CD4-positive, alpha-beta T cell treated with Interferon alpha-2 for 1 hour (primary cell): ENCODE measurements around the gene SIPA1.
"Not testable (repeated sequence)": the region's sequence is repeated elsewhere in the genome, so short reads cannot be mapped to it uniquely, and the experiment has no call there.

Experiments used
- DNase-seq, 2 donors: peaks; one replicate each; pipeline ENCODE4 v3.0.0-alpha.2; 2020 to 2022

SIPA1 gene

DNA sequence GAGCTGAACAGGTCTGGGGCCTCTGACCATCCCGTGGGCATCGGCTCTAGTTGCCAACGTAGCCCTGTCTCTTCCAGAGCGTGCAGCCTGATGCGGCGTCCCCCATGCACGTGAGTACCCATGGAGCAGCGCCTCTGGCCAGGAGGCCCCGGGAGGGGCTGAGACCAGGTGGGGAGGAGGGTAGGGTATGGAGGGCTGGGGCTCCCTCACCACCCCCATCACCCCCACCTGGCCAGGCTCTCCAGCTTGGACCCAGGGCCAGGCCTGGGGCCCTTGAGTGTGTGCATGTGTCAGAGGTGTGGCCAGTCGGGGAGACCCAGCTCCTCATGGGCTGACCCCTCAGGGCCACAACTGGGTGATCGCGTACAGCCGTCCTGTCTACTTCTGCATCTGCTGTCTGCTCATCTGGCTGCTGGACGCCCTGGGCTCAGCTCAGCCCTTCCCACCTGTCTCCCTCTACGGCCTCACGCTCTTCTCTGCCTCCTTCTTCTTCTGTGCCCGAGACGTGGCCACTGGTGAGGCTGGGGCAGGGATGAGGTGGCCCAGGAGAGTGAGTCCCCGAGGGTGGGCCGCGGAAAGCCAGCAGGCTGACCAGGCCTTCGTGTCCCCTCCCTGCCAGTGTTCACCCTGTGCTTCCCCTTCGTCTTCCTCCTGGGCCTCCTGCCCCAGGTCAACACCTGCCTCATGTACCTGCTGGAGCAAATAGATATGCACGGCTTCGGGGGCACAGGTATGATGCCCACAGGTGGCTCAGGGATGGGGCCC is 13.9 kb upstream of the SIPA1 start:
- DNase-seq: no peak

DNA sequence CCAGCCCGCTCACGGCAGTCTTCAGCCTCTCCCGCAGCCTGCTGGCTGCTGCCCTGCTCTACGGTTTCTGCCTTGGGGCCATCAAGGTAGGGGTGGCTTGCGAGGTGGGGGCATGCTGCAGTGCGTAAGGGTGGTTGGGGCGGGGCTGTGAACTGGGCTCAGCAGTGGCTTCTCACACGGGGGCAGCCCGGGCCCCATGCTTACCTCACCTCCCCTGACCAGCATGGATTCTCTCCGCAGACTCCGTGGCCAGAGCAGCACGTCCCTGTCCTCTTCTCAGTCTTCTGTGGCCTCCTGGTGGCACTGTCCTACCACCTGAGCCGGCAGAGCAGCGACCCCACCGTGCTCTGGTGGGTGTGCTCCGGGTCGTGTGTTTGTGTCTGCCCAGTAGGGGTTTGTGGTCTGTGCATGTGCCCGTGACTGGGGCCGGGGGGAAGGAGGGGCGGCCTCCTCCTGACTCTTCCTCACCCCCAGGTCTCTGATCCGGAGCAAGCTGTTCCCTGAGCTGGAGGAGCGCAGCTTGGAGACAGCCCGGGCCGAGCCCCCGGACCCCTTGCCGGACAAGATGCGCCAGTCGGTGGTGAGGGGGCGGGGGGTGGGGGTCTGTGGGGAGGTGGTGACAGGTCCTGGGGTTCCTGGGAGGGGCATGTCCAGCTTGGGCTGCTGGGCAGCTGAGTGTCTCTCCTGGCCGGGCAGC is 12.8 kb upstream of the SIPA1 start:
- no peak for DNase-seq

DNA sequence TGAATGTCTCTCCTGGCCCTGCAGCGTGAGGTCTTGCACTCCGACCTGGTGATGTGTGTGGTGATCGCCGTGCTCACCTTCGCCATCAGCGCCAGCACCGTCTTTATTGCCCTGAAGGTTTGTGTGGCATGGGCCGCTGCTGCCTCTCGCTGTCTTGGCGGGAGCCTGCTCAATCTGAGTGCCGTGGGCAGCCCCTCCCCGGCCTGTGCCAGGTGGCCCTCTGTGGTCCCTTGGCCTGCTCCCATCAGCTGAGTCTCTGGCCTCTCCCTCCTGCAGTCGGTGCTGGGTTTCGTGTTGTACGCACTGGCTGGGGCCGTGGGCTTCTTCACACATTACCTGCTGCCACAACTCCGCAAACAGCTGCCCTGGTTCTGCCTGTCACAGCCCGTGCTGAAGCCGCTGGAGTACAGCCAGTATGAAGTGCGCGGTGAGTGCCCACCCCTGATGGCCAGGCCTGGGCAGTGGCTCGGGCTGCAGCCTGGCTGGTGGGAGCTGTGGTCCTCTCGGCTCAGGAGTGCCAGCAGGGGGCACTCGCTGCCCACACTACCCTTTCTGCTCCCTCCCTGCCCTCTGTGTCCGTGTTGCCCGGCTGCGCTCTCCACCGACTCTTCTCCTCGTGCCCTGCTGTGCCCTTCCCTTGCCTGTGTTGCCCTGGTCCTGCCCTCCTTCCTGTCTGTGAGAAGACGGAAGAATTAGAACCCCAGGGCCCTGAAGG is 12.1 kb upstream of the SIPA1 start:
- DNase-seq: peak; percentile 67 to 70

DNA sequence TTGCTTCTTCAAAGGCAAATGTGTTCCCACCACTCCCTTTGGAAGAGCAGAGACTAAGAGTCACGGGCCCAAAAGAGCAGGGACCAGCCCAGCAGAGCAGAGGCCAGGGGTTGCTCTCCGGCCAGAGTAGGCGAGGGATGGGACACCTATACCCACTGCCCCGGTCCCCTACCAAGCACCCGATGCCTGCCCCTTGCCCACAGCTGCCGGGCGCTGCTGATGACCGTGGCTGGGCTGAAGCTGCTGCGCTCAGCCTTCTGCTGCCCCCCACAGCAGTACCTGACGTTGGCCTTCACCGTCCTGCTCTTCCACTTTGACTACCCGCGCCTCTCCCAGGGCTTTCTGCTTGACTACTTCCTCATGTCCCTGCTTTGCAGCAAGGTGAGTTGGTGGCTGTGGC is 10.7 kb upstream of the SIPA1 start:
- DNase-seq: no peak

DNA sequence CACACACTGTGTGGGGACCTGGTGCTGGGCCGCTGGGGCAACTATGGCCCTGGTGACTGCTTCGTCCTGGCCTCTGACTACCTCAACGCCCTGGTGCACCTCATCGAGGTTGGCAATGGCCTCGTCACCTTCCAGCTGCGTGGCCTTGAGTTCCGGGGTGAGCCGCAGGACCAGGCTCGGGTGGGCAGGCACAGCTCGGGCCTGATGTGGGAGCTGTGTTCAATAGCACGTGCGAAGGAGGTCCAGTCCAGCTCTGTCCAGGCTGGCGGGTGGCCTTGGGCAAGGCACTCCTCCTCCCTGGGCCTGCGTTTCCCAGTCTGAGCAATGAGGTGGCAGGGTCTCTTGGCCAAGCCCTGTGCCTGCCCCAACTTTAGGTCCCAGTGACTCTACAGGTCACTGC is 8.3 kb upstream of the SIPA1 start:
- DNase-seq: no peak

DNA sequence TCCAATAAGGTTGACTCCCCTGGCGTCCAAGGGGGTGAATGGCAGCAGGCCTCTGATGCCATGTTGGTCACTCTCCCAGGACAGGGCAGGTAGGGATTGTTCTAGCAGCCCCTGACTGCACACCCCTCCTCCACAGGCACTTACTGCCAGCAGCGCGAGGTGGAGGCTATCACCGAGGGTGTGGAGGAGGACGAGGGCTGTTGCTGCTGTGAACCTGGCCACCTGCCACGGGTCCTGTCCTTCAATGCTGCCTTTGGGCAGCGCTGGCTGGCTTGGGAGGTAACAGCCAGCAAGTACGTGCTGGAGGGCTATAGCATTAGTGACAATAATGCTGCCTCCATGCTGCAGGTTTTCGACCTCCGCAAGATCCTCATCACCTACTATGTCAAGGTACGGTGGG is 7.7 kb upstream of the SIPA1 start:
- DNase-seq: no peak

DNA sequence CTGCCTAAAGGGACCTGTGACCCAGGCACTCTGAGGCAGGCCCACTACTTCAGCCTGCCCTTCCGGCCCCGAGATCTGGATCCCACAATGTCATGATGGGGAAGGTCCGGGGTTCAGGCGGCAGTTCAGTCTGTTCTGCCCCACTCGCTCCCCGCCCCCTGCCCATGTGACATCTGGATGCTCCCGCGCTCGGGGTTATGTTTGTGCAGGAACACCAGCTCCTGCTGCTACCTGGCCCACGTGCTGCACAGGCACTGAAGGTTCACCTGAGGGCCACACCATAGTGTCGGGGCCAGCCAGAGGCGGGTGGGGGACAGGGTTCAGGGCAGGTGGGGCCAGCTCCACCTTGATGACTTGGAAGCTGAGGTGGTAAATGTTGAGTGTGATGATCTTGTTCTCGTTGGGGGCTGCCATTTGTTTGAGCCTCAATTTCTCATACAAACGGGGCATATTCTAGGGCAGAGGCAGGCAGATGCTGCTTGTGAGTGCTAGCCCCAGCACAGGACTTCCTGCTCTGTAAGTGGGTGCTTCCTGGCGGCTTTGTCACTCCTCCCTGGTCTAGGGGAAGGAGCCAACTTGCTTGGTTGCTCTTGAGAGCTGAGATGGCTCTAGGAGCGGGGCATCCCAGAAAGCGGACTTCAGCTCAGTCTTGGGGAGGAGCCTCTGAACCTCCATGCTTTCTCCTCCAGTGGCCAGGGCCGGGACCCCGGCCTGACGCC is 4.4 kb upstream of the SIPA1 start:
- DNase-seq: no peak

DNA sequence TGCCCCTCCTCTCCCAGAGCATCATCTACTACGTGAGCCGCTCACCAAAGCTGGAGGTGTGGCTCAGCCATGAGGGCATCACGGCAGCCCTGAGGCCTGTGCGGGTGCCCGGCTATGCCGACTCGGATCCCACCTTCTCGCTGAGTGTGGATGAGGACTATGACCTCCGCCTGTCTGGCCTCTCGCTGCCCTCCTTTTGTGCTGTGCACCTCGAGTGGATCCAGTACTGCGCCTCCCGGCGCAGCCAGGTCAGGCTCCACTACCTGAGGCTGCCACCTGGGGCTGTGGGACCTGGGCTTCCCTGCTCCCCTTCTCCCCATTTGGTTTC is 3.8 kb upstream of the SIPA1 start:
- no peak for DNase-seq

DNA sequence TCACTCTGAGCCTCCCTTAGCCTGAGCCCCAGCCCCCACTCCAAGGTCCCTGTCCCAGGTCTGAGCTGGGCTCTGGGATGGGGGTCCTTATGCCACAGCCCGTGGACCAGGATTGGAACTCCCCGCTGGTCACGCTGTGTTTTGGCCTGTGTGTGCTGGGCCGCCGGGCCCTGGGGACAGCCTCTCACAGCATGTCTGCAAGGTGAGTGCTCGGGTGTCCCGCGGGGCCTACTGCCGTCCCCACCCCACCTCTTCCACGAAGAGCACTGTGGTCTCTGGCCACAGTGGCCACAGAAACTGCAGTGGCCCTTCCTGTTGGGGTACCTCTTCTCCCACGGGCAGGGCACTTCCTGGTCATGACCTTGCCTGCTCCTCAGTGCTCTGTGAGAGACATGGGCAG is 3.5 kb upstream of the SIPA1 start:
- DNase-seq: no peak

DNA sequence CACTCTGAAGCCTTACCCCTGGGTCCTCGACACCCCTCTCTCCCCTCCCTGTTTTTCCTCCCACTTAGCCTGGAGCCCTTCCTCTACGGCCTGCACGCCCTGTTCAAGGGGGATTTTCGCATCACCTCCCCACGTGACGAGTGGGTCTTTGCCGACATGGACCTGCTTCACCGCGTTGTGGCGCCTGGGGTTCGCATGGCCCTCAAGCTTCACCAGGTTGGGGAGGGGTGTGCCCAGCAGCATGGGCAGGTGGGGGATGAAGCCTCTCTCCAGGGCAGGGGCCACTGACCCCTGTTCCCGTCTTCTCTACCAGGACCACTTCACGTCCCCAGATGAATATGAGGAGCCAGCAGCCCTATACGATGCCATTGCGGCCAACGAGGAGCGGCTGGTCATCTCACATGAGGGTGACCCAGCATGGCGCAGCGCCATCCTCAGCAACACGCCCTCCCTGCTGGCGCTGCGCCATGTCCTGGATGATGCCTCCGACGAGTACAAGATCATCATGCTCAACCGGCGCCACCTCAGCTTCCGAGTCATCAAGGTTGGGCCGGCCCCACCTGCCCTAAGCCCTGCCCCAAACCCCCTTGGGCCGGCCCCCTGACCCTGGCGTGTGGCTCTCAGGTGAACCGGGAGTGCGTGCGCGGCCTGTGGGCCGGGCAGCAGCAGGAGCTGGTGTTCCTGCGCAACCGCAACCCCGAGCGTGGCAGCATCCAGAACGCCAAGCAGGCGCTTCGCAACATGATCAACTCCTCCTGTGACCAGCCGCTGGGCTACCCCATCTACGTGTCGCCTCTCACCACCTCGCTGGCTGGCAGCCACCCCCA is 2.8 kb upstream of the SIPA1 start:
- no peak for DNase-seq

DNA sequence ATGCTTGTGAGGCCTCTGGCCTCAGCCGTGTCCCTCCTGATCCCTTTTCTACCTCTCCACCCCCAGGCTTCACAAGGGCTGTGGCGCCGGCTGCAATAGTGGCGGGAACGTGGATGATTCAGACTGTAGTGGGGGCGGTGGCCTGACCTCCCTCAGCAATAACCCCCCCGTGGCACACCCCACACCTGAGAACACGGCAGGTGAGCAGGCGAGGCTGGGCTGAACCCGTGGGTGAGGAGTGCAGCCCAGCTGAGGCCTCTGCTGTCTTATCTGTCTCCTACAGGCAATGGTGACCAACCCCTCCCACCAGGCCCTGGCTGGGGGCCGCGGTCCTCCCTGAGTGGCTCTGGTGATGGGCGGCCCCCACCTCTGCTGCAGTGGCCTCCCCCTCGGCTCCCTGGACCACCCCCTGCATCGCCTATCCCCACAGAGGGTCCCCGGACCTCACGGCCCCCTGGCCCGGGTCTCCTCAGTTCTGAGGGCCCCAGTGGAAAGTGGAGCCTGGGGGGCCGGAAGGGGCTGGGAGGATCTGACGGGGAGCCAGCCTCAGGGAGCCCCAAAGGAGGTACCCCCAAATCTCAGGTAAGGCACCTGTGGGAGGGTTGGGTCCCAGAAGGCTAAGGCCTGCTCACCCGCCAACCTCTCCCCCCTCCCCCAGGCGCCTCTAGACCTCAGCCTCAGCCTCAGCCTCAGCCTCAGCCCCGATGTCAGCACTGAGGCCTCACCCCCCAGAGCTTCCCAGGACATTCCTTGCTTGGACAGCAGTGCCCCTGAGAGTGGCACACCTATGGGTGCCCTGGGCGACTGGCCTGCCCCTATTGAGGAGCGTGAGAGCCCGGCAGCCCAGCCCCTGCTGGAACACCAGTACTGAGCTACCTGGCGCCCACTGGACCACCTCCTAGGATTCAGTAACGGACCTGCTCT is 1.5 kb upstream of the SIPA1 start:
- no peak for DNase-seq

DNA sequence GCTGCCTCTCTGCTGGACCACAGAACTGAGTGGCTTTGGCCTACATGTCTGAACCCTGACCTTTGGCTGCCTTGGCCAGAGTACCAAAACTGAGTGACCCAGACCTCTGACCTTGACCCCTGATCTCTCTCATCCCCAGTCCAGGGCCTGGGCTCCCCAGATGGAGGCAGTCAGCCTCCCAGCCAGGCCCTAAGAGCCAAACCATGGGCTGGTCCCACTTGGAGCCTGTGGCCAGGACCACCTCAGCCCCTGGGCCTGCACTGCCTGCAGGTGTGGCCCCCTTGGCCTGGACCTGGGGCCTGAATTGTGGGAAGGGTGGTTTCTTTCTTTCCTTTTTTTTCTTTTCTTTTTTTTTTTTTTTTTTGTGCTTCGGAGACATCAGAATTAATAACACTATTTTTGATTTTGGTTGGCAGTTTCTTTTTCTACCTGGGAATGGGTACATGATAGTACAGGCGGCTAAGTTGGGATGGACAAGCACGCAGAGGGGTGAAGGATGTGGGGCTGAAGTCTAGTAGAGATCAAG is 806 bp upstream of the SIPA1 start:
- no peak for DNase-seq

DNA sequence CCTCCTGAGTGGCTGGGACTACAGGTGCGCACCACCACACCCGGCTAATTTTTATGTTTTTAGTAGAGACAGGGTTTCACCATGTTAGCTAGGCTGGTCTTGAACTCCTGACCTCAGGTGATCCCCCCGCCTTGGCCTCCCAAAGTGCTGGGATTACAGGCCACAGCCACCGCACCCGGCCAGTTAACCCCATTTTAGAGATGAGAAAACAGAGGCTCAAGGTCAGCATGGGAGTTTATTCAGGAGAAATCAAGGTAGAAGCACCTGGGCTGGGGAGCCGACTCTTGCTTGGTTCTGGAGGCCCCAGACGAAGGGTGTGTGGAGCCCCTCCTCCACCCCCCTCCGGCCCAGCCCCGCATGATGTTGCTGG is 1.3 kb downstream of the SIPA1 start:
- not testable (repeated sequence) for DNase-seq

DNA sequence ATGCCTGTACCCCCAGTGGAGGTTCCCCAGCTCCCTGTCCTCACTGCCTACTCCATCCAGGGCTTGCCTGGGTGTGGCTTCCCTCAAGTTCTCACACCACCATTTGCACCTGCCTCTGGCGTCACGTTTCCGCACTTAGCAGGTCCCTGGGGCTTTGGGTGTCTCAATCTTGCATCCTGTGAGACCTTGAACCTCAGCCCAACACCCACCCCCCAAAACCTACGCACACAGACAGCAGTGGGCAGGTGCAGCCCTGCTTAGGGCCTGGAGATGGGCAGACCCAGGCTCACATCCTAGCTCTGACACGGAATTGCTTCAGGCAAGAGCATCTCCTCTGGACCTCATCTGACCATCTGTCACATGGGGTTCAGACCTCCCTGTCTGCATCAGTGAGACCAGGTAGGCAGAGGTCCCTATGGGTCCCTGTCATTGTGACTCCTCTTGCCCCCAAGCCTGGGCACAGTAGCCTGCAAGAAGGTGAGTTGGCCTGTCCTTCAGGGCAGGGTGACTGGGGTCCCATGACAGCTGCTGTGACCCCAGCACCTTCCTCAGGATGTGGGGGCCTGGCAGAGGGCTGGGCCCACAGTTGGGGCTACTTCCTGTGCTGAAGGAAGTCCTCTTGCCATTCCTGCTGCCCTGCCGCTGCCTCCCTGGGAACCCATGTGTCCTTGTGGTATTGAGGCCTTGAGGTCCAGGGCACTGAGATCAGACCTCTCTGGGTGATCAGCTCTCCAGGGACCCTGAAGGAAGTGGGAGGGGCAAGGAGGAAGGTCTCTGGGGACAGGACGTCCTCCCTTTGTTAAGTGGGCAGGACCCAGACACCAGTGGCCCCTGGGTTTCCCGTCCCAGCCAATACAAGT is 2.0 kb downstream of the SIPA1 start:
- peak; percentile 87 to 92 for DNase-seq

DNA sequence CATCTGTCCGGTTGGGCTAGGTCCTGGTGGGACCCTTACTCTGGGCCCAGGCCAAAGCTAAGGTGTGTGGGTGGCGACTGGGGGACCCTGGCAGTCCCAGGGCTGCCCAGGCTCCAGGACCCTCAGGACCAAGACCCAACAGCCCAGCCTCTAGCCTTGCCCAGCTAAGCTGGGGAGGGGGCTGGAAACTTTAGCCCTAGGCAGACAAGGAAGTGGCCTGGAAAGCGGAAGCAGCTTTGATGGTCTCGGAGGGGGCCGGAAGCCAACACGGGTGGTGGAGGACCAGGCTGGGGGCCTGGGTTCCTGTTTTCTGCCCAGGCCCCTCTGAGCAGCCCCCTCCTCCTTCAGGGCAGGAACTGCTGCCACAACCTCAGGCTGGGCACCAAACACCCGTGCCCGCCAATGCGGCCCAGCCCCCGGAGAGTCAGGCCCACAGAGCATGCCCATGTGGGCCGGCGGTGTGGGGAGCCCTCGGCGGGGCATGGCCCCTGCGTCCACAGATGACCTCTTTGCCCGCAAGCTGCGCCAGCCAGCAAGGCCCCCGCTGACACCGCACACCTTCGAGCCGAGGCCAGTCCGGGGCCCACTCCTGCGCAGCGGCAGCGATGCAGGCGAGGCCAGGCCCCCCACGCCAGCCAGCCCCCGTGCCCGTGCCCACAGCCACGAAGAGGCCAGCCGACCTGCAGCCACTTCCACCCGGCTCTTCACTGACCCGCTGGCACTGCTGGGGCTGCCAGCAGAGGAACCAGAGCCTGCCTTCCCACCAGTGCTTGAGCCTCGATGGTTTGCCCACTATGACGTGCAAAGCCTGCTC is 2.8 kb downstream of the SIPA1 start:
- peak; percentile 62 to 79 for DNase-seq

DNA sequence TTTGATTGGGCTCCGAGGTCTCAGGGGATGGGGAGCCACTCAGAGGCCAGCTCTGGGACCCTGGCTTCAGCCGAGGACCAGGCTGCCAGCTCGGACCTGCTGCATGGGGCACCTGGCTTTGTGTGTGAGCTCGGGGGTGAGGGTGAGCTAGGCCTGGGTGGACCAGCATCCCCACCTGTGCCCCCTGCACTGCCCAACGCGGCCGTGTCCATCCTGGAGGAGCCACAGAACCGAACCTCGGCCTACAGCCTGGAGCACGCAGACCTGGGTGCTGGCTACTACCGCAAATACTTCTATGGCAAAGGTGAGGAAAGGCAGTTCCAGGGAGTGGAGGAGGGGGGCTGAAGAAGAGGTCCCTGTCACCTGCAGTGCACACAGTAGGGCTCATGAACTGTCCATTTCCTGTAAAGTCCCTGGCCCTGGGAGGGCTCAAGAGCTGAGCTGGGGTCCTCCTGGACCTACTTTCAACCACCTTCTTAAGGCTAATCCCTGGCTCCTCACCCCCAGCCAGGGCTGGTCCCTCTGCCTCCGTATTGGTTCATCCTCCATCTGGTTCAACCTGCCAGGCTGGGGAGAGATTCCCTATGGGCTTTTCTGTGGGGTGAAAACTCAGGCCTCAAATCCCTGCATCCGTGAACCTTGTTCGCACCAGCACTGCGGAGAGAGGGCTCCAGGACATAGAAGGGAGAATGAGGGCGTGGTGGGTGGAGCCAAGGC is 3.6 kb downstream of the SIPA1 start:
- DNase-seq: no peak

DNA sequence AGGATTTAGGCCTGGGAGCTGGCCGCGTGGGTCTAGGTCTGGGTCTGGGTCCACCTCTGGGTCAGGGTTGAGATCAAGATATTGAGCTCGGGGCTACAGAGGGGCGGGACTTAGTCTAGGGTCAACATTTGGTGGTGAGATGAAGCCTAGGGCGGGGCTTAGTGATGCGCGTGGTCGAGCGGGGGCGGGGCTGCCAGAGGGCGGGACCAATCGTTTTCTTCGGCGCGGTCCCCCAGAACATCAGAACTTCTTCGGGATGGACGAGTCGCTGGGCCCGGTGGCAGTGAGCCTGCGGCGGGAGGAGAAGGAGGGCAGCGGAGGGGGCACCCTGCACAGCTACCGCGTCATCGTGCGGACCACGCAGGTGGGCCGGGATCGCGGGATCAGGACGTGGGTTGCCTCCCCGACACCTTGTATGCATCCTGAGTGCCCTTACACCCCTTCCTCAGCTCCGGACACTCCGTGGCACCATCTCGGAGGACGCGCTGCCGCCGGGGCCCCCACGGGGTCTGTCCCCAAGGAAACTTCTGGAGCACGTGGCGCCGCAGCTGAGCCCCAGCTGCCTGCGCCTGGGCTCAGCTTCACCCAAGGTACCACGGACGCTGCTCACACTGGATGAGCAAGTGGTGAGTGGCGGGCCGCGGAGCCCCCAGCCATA is 4.2 kb downstream of the SIPA1 start:
- DNase-seq: no peak

DNA sequence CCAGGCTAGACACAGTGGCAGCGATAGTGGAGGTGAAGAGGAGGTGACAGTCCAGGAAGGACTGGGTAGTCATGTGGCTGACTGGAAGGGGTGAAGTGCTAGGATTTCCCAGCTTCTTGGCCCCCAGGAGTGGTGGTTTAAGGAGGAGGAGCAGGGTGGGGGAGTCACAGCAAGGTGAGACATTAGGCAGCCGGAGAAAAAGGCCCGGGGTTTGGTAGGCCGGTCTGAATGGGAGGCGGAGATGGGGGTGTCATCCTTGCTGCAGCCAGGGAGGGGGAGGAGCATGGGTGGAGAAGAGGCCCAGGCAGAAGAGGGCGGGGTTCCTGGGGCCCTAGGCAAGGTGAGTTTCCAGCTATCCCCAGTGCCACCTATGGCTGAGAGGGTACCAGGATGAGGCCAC is 6.1 kb downstream of the SIPA1 start:
- no peak for DNase-seq
